OCI-LY1 (cell line): ENCODE results near the gene AP3B2.

Experiments
- CTCF ChIP-seq: fragments of 200-600 bp; sonication (generic), shearing (Covaris generic); IDR thresholded peaks from 2 replicates; pipeline ENCODE4 v1.5.1; 2017; ENCODE audit warnings: mild to moderate bottlenecking, antibody characterized with exemption, low read length, moderate library complexity, mixed read lengths
- EZH2 ChIP-seq: fragments of 200-600 bp; sonication (generic), shearing (Covaris generic); IDR thresholded peaks from 2 replicates; pipeline ENCODE4 v1.8.0; 2017; ENCODE audit warnings: borderline replicate concordance, mixed run types, mild to moderate bottlenecking, antibody characterized with exemption, low read length, moderate library complexity, mixed read lengths

- TF ChIP-seq CTCF (no peak), EZH2 (no peak)
These were observed 43.1 kb downstream of the AP3B2 start for GRCh38 chr15:82666606-82667005.
